Head of caudate nucleus (tissue), 42 donors: Measurements from ENCODE around the gene TBC1D8.
"Not testable (repeated sequence)": the region's sequence is repeated elsewhere in the genome, so short reads cannot be mapped to it uniquely, and the experiment has no call there.

Experiments used
- DNase-seq, 42 donors: peaks; one replicate each; pipeline versions ENCODE4 v3.0.0 to v3.0.0-alpha.2; 2020 to 2021; ENCODE audit warnings: mixed read lengths in 7 of 42
- intact Hi-C: fragments of 100-400 bp; cut with DNase I; formaldehyde crosslinking; loops from one replicate; pipeline ENCODE4 v1.15.0; 2022

Gene TBC1D8

GRCh38 chr2:101167532-101167931 is 16.4 kb upstream of the TBC1D8 start:
- intact Hi-C loops: not testable (repeated sequence)

GRCh38 chr2:101164021-101164420 is 12.8 kb upstream of the TBC1D8 start:
- DNase-seq: no peak
- intact Hi-C loops: no loop called here

More at GRCh38 chr2:101167532-101167931, 16.4 kb upstream of the TBC1D8 start:
- not testable (repeated sequence) for DNase-seq

- DNase-seq: no peak
- intact Hi-C loops: no loop called here
These were observed 11.6 kb upstream of the TBC1D8 start for GRCh38 chr2:101162561-101163330.

GRCh38 chr2:101161658-101162057 is 10.5 kb upstream of the TBC1D8 start:
- DNase-seq: no peak
- intact Hi-C loops: no loop called here

GRCh38 chr2:101160454-101160853 is 9.3 kb upstream of the TBC1D8 start:
- intact Hi-C loops: no loop called here
- no peak for DNase-seq

GRCh38 chr2:101159526-101159925 is 8.3 kb upstream of the TBC1D8 start:
- no peak for DNase-seq
- intact Hi-C loops: loop anchor here (10.0 kb wide), 1 partner anchor 555 kb away; no protein-coding TSS in a partner anchor

- intact Hi-C loops: loop anchor here (10.0 kb wide), 1 partner anchor 552 kb away; no protein-coding TSS in a partner anchor
- no peak for DNase-seq
These were observed 6.1 kb upstream of the TBC1D8 start for GRCh38 chr2:101157272-101157671.

GRCh38 chr2:101153787-101154186 is 2.6 kb upstream of the TBC1D8 start:
- intact Hi-C loops: loop anchor here (2.0 to 10.0 kb wide), 2 partner anchors 141 to 549 kb away; no protein-coding TSS in a partner anchor
- DNase-seq: no peak

- intact Hi-C loops: loop anchor here (2.0 to 10.0 kb wide), 2 partner anchors 140 to 548 kb away; no protein-coding TSS in a partner anchor
- DNase-seq: no peak
These were observed 2.0 kb upstream of the TBC1D8 start for GRCh38 chr2:101153077-101153707.

- intact Hi-C loops: loop anchor here (2.0 to 10.0 kb wide), 2 partner anchors 140 to 548 kb away; no protein-coding TSS in a partner anchor
These were observed 1.3 kb upstream of the TBC1D8 start for GRCh38 chr2:101152272-101153076.

GRCh38 chr2:101151859-101152271 is 683 bp upstream of the TBC1D8 start:
- intact Hi-C loops: loop anchor here (2.0 to 10.0 kb wide), 2 partner anchors 139 to 547 kb away; no protein-coding TSS in a partner anchor
- peak in 17 of 42 donors; percentile 6 to 48 (median 23) for DNase-seq

More at GRCh38 chr2:101152272-101153076, 1.3 kb upstream of the TBC1D8 start:
- DNase-seq: peak; percentile 40 to 89 (median 72)

GRCh38 chr2:101150306-101151145 is 656 bp downstream of the TBC1D8 start:
- intact Hi-C loops: loop anchor here (10.0 kb wide), 1 partner anchor 546 kb away; no protein-coding TSS in a partner anchor

GRCh38 chr2:101149241-101150192 is 1.7 kb downstream of the TBC1D8 start:
- no peak for DNase-seq
- intact Hi-C loops: loop anchor here (10.0 kb wide), 1 partner anchor 545 kb away; no protein-coding TSS in a partner anchor

More at GRCh38 chr2:101150306-101151145, 656 bp downstream of the TBC1D8 start:
- DNase-seq: peak in 34 of 42 donors; percentile 7 to 57 (median 22)

- no peak for DNase-seq
- intact Hi-C loops: no loop called here
These were observed 2.4 kb downstream of the TBC1D8 start for GRCh38 chr2:101148777-101149176.

- intact Hi-C loops: no loop called here
- DNase-seq: no peak
These were observed 3.2 kb downstream of the TBC1D8 start for GRCh38 chr2:101147971-101148370.

- intact Hi-C loops: no loop called here
These were observed 4.1 kb downstream of the TBC1D8 start for GRCh38 chr2:101147062-101147461.

GRCh38 chr2:101146535-101146934 is 4.6 kb downstream of the TBC1D8 start:
- DNase-seq: no peak
- intact Hi-C loops: no loop called here

More at GRCh38 chr2:101147062-101147461, 4.1 kb downstream of the TBC1D8 start:
- no peak for DNase-seq
